Neuronal stem cell (in vitro differentiated cells): Measurements from ENCODE around the gene TNFRSF21.

Source experiments
- DNase-seq: peaks from one replicate; pipeline ENCODE4 v3.0.0-alpha.2; 2013; ENCODE audit warnings: low spot score
- H2AFZ ChIP-seq: one replicate; pipeline ENCODE4 v1.6.1; 2013; ENCODE audit warnings: mild to moderate bottlenecking, low read length, inconsistent platforms
- H2AK5ac ChIP-seq: 2 replicates; pipeline ENCODE4 v1.6.1; 2013; ENCODE audit warnings: low read depth, mild to moderate bottlenecking, inconsistent platforms, low read length, moderate library complexity, mixed read lengths
- H2BK120ac ChIP-seq: 2 replicates; pipeline ENCODE4 v1.6.1; 2013; ENCODE audit warnings: low read depth, mild to moderate bottlenecking, inconsistent platforms, low read length, moderate library complexity, mixed read lengths
- H2BK12ac ChIP-seq: one replicate; pipeline ENCODE4 v1.6.1; 2013; ENCODE audit warnings: low read length, inconsistent platforms
- H2BK15ac ChIP-seq: 2 replicates; pipeline ENCODE4 v1.6.1; 2013; ENCODE audit warnings: mild to moderate bottlenecking, low read length, inconsistent platforms, mixed read lengths
- H2BK5ac ChIP-seq: one replicate; pipeline ENCODE4 v1.6.1; 2013; ENCODE audit warnings: inconsistent platforms, mild to moderate bottlenecking, low read length, moderate library complexity
- H3K14ac ChIP-seq: one replicate; pipeline ENCODE4 v1.6.1; 2013; ENCODE audit warnings: low read length, inconsistent platforms
- H3K18ac ChIP-seq: 2 replicates; pipeline ENCODE4 v1.6.1; 2013; ENCODE audit warnings: low read length, inconsistent platforms
- H3K23ac ChIP-seq: 2 replicates; pipeline ENCODE4 v1.6.1; 2013; ENCODE audit warnings: low read depth, mild to moderate bottlenecking, mixed read lengths, low read length, inconsistent platforms; ENCODE audit not compliant: poor library complexity
- H3K27ac ChIP-seq: replicated peaks from 3 replicates; pipeline ENCODE4 v1.5.1; 2013; ENCODE audit warnings: low read length, inconsistent platforms
- H3K27me3 ChIP-seq, 3 experiments: 2 replicates each; pipeline ENCODE4 v1.6.1; 2013; ENCODE audit warnings: low read length in 3 of 3, mild to moderate bottlenecking in 2 of 3, inconsistent platforms in 1 of 3, low read depth in 1 of 3, mixed read lengths in 1 of 3, moderate library complexity in 1 of 3; ENCODE audit not compliant: control insufficient read depth in 3 of 3, insufficient read depth in 3 of 3
- H3K36me3 ChIP-seq, 2 donors: replicated peaks in 1 of 2; 2 replicates each; pipeline ENCODE4 v1.6.1; 2013; ENCODE audit warnings: low read length in 2 of 2; ENCODE audit not compliant: control insufficient read depth in 2 of 2, insufficient read depth in 2 of 2
- H3K4ac ChIP-seq: 2 replicates; pipeline ENCODE4 v1.6.1; 2013; ENCODE audit warnings: inconsistent platforms, mild to moderate bottlenecking, low read length, moderate library complexity
- H3K4me1 ChIP-seq, 2 donors: 1 replicate in 1 of 2; 2 replicates in 1 of 2; pipeline ENCODE4 v1.6.1; 2013; ENCODE audit warnings: low read length in 2 of 2, low read depth in 1 of 2; ENCODE audit not compliant: control insufficient read depth in 2 of 2, insufficient read depth in 1 of 2
- H3K4me2 ChIP-seq: one replicate; pipeline ENCODE4 v1.6.1; 2013; ENCODE audit warnings: mild to moderate bottlenecking, low read length, inconsistent platforms; ENCODE audit not compliant: insufficient read depth, poor library complexity, severe bottlenecking
- H3K4me3 ChIP-seq, 2 donors: 2 replicates each; pipeline ENCODE4 v1.5.1; 2013; ENCODE audit warnings: low read length in 2 of 2, mild to moderate bottlenecking in 2 of 2, inconsistent platforms in 1 of 2, moderate library complexity in 1 of 2
- H3K79me1 ChIP-seq: one replicate; pipeline ENCODE4 v1.6.1; 2013; ENCODE audit warnings: low read depth, mild to moderate bottlenecking, inconsistent platforms, low read length, moderate library complexity
- H3K9ac ChIP-seq: one replicate; pipeline ENCODE4 v1.6.1; 2013; ENCODE audit warnings: mild to moderate bottlenecking, low read depth, low read length, inconsistent platforms; ENCODE audit not compliant: poor library complexity
- H3K9me3 ChIP-seq, 2 donors: replicated peaks in 1 of 2; 2 replicates each; pipeline versions ENCODE3 to v1.6.1; 2013; ENCODE audit warnings: low read length in 2 of 2, mild to moderate bottlenecking in 2 of 2, inconsistent platforms in 1 of 2, low read depth in 1 of 2, mixed read lengths in 1 of 2, moderate library complexity in 1 of 2; ENCODE audit not compliant: control insufficient read depth in 2 of 2, insufficient read depth in 1 of 2
- H4K8ac ChIP-seq: one replicate; pipeline ENCODE4 v1.6.1; 2013; ENCODE audit warnings: low read depth, mild to moderate bottlenecking, inconsistent platforms, low read length, moderate library complexity
- H4K91ac ChIP-seq: one replicate; pipeline ENCODE4 v1.6.1; 2013; ENCODE audit warnings: low read length, low read depth, mild to moderate bottlenecking, inconsistent platforms; ENCODE audit not compliant: poor library complexity
- WGBS, 2 donors: extraction: QIAGEN DNeasy Blood & Tissue Kit; methylation state at CpG; one replicate each; pipeline ENCODE4 v1.1.7; 2013; ENCODE audit warnings: missing lambda C conversion rate in 2 of 2, mixed read lengths in 1 of 2; ENCODE audit not compliant: insufficient read length in 2 of 2, insufficient replicate concordance in 1 of 2; ENCODE audit errors: extremely low coverage in 2 of 2; 5-methylcytosine and 5-hydroxymethylcytosine counted together

Gene TNFRSF21

DNA sequence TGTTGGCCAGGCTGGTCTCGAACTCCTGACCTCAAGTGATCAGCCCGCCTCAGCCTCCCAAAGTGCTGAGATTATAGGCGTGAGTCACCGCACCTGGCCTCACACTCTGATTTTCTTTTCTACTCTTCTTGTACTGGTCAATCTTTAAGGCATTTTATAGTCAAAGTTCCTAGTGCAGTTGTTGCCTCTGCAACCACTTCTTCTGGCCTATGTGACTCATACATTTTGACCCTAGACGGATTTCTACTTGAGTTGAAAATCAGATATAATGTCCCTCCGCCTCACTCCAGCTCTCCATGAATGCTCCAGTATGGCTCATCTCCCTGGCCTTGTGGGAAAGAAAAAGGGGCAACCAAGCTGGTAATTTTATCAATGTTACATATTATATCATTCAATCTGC, 42.4 kb downstream of the TNFRSF21 start:
- Histone ChIP-seq H3K79me1 (no peaks in the 10 kb centered on the region), H2BK120ac (no peak overlapping the region), H2BK15ac (no peak overlapping the region), H3K27me3 (no peaks in the 10 kb centered on the region), H3K14ac (no peak overlapping the region), H3K23ac (no peak overlapping the region), H3K4me1 (no peaks in the 10 kb centered on the region), H3K9me3 (peaks cover 0 to 3% of the 10 kb centered on the region in 2 donors), H2BK5ac (no peak overlapping the region), H3K18ac (no peak overlapping the region), H4K8ac (no peak overlapping the region), H4K91ac (no peak overlapping the region), H3K4me2 (no peak overlapping the region), H3K9ac (no peak overlapping the region), H2AFZ (no peak overlapping the region), H3K4ac (no peak overlapping the region), H2AK5ac (no peak overlapping the region), H3K27ac (no peak overlapping the region), H2BK12ac (no peak overlapping the region), H3K4me3 (no peak overlapping the region), H3K36me3 (peaks cover 2 to 4% of the 10 kb centered on the region in 2 donors)
- no peak for DNase-seq
- WGBS, 2 donors = no CpG with 5 or more reads among the region's 6 CpGs

GRCh38 chr6:47265971-47266370, 43.7 kb downstream of the TNFRSF21 start:
- H3K4me2 ChIP-seq = no peak overlapping the region
- no peak overlapping the region for H2BK5ac ChIP-seq
- H3K36me3 ChIP-seq = peaks cover 2 to 4% of the 10 kb centered on the region in 2 donors
- no peak overlapping the region for H3K4ac ChIP-seq
- H3K18ac ChIP-seq = no peak overlapping the region
- H3K4me1 ChIP-seq = no peaks in the 10 kb centered on the region
- no peaks in the 10 kb centered on the region for H3K79me1 ChIP-seq
- no CpG with 5 or more reads among the region's 2 CpGs for WGBS, 2 donors
- H2BK12ac ChIP-seq = no peak overlapping the region
- no peak overlapping the region for H3K23ac ChIP-seq
- no peak overlapping the region for H2AFZ ChIP-seq
- no peaks in the 10 kb centered on the region for H3K27me3 ChIP-seq
- H3K27ac ChIP-seq = no peak overlapping the region
- no peak overlapping the region for H2AK5ac ChIP-seq
- peaks cover 0 to 3% of the 10 kb centered on the region in 2 donors for H3K9me3 ChIP-seq
- no peak overlapping the region for H4K91ac ChIP-seq
- no peak overlapping the region for H2BK120ac ChIP-seq
- H3K4me3 ChIP-seq = no peak overlapping the region
- H3K9ac ChIP-seq = no peak overlapping the region
- DNase-seq = no peak
- H3K14ac ChIP-seq = no peak overlapping the region
- H2BK15ac ChIP-seq = no peak overlapping the region
- H4K8ac ChIP-seq = no peak overlapping the region

DNA sequence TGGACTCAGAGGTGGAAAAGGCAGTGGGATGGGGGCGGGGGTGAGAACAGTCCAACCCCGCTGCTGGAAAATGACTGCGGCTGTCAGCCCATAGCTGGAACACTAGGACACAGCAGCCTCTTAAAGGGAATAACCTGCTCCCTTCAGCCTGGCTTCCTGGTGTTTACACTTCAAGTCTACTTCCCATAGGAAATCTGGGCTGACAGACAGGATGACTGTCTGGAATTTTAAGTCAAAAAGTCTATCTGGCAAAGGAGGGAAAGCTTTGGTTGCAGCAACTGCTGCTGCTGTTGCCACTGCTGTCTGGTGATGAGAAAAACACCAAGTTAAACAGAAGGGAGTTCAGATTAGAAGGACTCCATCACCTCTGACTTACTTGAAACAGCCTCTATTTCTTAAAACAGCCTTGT, 44.9 kb downstream of the TNFRSF21 start:
- H3K9me3 ChIP-seq = no peaks in the 10 kb centered on the region
- WGBS, 2 donors = no CpG with 5 or more reads among the region's 3 CpGs
- H3K4me2 ChIP-seq = no peak overlapping the region
- H3K4me3 ChIP-seq = no peak overlapping the region
- no peak overlapping the region for H3K27ac ChIP-seq
- no peak overlapping the region for H2AFZ ChIP-seq
- no peaks in the 10 kb centered on the region for H3K27me3 ChIP-seq
- H3K23ac ChIP-seq = no peak overlapping the region
- H3K9ac ChIP-seq = no peak overlapping the region
- H4K91ac ChIP-seq = no peak overlapping the region
- DNase-seq = no peak
- no peaks in the 10 kb centered on the region for H3K79me1 ChIP-seq
- no peak overlapping the region for H2BK120ac ChIP-seq
- H2AK5ac ChIP-seq = no peak overlapping the region
- H3K4me1 ChIP-seq = no peaks in the 10 kb centered on the region
- H2BK5ac ChIP-seq = no peak overlapping the region
- H3K14ac ChIP-seq = no peak overlapping the region
- no peak overlapping the region for H2BK15ac ChIP-seq
- peaks cover 0 to 3% of the 10 kb centered on the region in 2 donors for H3K36me3 ChIP-seq
- H4K8ac ChIP-seq = no peak overlapping the region
- H3K18ac ChIP-seq = no peak overlapping the region
- H3K4ac ChIP-seq = no peak overlapping the region
- H2BK12ac ChIP-seq = no peak overlapping the region

DNA sequence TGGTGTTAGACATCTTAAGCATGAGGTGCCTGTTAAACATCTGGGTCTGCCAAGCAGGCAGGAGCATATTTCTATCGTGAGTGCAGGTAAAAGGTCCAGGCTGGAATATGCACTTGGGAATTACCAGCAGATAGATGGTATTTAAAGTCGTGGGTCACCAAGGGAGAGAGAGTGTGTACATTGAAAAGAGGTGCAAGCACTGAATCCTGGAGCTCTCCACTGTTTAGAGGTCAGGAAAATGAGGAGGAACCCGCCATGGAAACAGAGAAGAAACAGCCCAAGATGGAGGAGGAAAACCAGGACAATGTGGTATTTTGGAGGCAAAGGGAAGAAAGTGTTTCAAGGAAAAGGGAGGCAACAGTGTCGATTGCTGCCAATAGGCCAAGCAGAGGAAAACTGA, 46.4 kb downstream of the TNFRSF21 start:
- H2AK5ac ChIP-seq = no peak overlapping the region
- no peak overlapping the region for H2BK15ac ChIP-seq
- WGBS, 2 donors = no CpG with 5 or more reads among the region's 4 CpGs
- no peak overlapping the region for H2BK5ac ChIP-seq
- H3K27me3 ChIP-seq = no peaks in the 10 kb centered on the region
- no peaks in the 10 kb centered on the region for H3K9me3 ChIP-seq
- no peak overlapping the region for H3K14ac ChIP-seq
- no peak overlapping the region for H3K4ac ChIP-seq
- no peak overlapping the region for H2AFZ ChIP-seq
- no peaks in the 10 kb centered on the region for H3K4me1 ChIP-seq
- no peak overlapping the region for H4K91ac ChIP-seq
- H4K8ac ChIP-seq = no peak overlapping the region
- H3K79me1 ChIP-seq = no peaks in the 10 kb centered on the region
- peaks cover 0 to 5% of the 10 kb centered on the region in 2 donors for H3K36me3 ChIP-seq
- H3K4me3 ChIP-seq = no peak overlapping the region
- no peak overlapping the region for H2BK120ac ChIP-seq
- H3K9ac ChIP-seq = no peak overlapping the region
- no peak overlapping the region for H3K27ac ChIP-seq
- H2BK12ac ChIP-seq = no peak overlapping the region
- DNase-seq = no peak
- H3K18ac ChIP-seq = no peak overlapping the region
- H3K23ac ChIP-seq = no peak overlapping the region
- H3K4me2 ChIP-seq = no peak overlapping the region
